Endodermal cell (in vitro differentiated cells): ENCODE data around the gene DCC. TPM values are rescaled to one million over a fixed set of nuclear protein-coding genes. Genes with fewer than 3 reads are reported as not detected.

ENCODE experiments used
- DNase-seq: peaks from one replicate; pipeline ENCODE4 v3.0.0-alpha.2; 2017
- H3K27ac ChIP-seq: 2 replicates; pipeline ENCODE4 v1.5.1; 2013; ENCODE audit warnings: mild to moderate bottlenecking, low read depth, low read length, moderate library complexity
- H3K27me3 ChIP-seq: 2 replicates; pipeline ENCODE4 v1.6.1; 2013; ENCODE audit warnings: mild to moderate bottlenecking, low read length, moderate library complexity; ENCODE audit not compliant: insufficient read depth, control insufficient read depth, poor library complexity, severe bottlenecking
- H3K36me3 ChIP-seq: 2 replicates; pipeline ENCODE4 v1.7.0; 2013; ENCODE audit warnings: mild to moderate bottlenecking, low read length, moderate library complexity; ENCODE audit not compliant: control insufficient read depth, insufficient read depth
- H3K4me1 ChIP-seq: one replicate; pipeline ENCODE4 v1.7.0; 2013; ENCODE audit warnings: low read length; ENCODE audit not compliant: control insufficient read depth, insufficient read depth
- H3K4me3 ChIP-seq: 2 replicates; pipeline ENCODE4 v1.5.1; 2013; ENCODE audit warnings: mild to moderate bottlenecking, low read length, moderate library complexity
- H3K9ac ChIP-seq: 2 replicates; pipeline ENCODE4 v1.6.1; 2013; ENCODE audit warnings: mild to moderate bottlenecking, low read length, moderate library complexity; ENCODE audit not compliant: poor library complexity, severe bottlenecking; ENCODE audit errors: extremely low read depth
- H3K9me3 ChIP-seq: 2 replicates; pipeline ENCODE4 v1.6.1; 2013; ENCODE audit warnings: mild to moderate bottlenecking, low read length, moderate library complexity; ENCODE audit not compliant: control insufficient read depth
- H3K27ac Mint-ChIP-seq: 2 replicates; pipeline ENCODE4 v1.8.0; 2020; ENCODE audit warnings: mixed read lengths
- H3K27me3 Mint-ChIP-seq: 2 replicates; pipeline ENCODE4 v1.8.0; 2021; ENCODE audit warnings: mild to moderate bottlenecking, mixed read lengths; ENCODE audit not compliant: insufficient read depth
- H3K36me3 Mint-ChIP-seq: 2 replicates; pipeline ENCODE4 v1.8.0; 2020; ENCODE audit warnings: low read depth, mixed read lengths
- H3K4me1 Mint-ChIP-seq: 2 replicates; pipeline ENCODE4 v1.8.0; 2020; ENCODE audit warnings: mixed read lengths
- H3K4me3 Mint-ChIP-seq: 2 replicates; pipeline ENCODE4 v1.8.0; 2020; ENCODE audit warnings: mild to moderate bottlenecking, moderate library complexity, mixed read lengths
- H3K9me3 Mint-ChIP-seq: 2 replicates; pipeline ENCODE4 v1.8.0; 2020; ENCODE audit warnings: mild to moderate bottlenecking, mixed read lengths
- CTCF ChIP-seq: fragments of 200-600 bp; sonication (generic); conservative IDR thresholded peaks from 2 replicates; pipeline ENCODE4 v1.5.0; 2021; ENCODE audit warnings: antibody characterized with exemption, mild to moderate bottlenecking
- whole genome bisulfite sequencing, 2 experiments: methylation state at CpG; one replicate each; pipeline versions ENCODE4 v1.1.5 to v1.1.7; 2013; ENCODE audit warnings: missing lambda C conversion rate in 2 of 2, mixed read lengths in 1 of 2; ENCODE audit not compliant: insufficient coverage in 1 of 2, insufficient read length in 1 of 2; 5-methylcytosine and 5-hydroxymethylcytosine counted together
- total RNA-seq, 2 donors: library from RNA; stranded (reverse); fragmentation: NEBNext Ultra II Directional in 1 of 2; extraction: Animal tissue kit (Norgen Biotek cat#: 25700) in 1 of 2; gene quantifications; 2 replicates in 1 of 2; 3 replicates in 1 of 2; pipeline ENCODE4 v1.2.1, GENCODE V29; 2021

Gene DCC
- total RNA-seq, 2 donors from 2014 or later: 0.77 to 0.97 TPM

- 63 to 92% methylated on average over 1 to 2 of the region's 2 CpGs for WGBS, 2 experiments
- H3K27me3 Mint-ChIP-seq: no peaks in the 10 kb centered on the region
- Histone ChIP-seq H3K9me3 (no peaks in the 10 kb centered on the region), H3K4me3 (no peak overlapping the region), H3K27ac (no peak overlapping the region), H3K27me3 (no peaks in the 10 kb centered on the region), H3K4me1 (no peaks in the 10 kb centered on the region), H3K36me3 (no peaks in the 10 kb centered on the region), H3K9ac (no peak overlapping the region)
- H3K36me3 Mint-ChIP-seq: no peaks in the 10 kb centered on the region
- H3K4me1 Mint-ChIP-seq: peaks cover 4% of the 10 kb centered on the region
- no peak overlapping the region for H3K4me3 Mint-ChIP-seq
- TF ChIP-seq CTCF: no peak
- H3K9me3 Mint-ChIP-seq: no peaks in the 10 kb centered on the region
- H3K27ac Mint-ChIP-seq: no peak overlapping the region
- DNase-seq: no peak
Observed at GRCh38 chr18:52598921-52599320, 258.9 kb downstream of the DCC start.

- Histone ChIP-seq H3K4me1 (no peaks in the 10 kb centered on the region), H3K9me3 (no peaks in the 10 kb centered on the region), H3K4me3 (no peak overlapping the region), H3K9ac (no peak overlapping the region), H3K27ac (no peak overlapping the region), H3K27me3 (no peaks in the 10 kb centered on the region), H3K36me3 (no peaks in the 10 kb centered on the region)
- Mint-ChIP-seq H3K27ac (no peak overlapping the region), H3K36me3 (no peaks in the 10 kb centered on the region), H3K9me3 (no peaks in the 10 kb centered on the region), H3K4me3 (no peak overlapping the region), H3K27me3 (no peaks in the 10 kb centered on the region), H3K4me1 (no peaks in the 10 kb centered on the region)
- no peak for DNase-seq
- whole genome bisulfite sequencing, 2 experiments: 100% methylated on average over 1 of the region's 1 CpG
- TF ChIP-seq CTCF: no peak
Observed at GRCh38 chr18:52602820-52603219, 262.8 kb downstream of the DCC start.

- no peaks in the 10 kb centered on the region for H3K9me3 Mint-ChIP-seq
- no peak overlapping the region for H3K9ac ChIP-seq
- TF ChIP-seq CTCF: no peak
- H3K27me3 Mint-ChIP-seq: no peaks in the 10 kb centered on the region
- WGBS, 2 experiments: 87 to 100% methylated on average over 2 of the region's 3 CpGs
- no peaks in the 10 kb centered on the region for H3K4me1 Mint-ChIP-seq
- no peak overlapping the region for H3K27ac Mint-ChIP-seq
- H3K9me3 ChIP-seq: no peaks in the 10 kb centered on the region
- H3K36me3 Mint-ChIP-seq: no peaks in the 10 kb centered on the region
- H3K4me3 Mint-ChIP-seq: no peak overlapping the region
- DNase-seq: no peak
- H3K27me3 ChIP-seq: no peaks in the 10 kb centered on the region
- no peaks in the 10 kb centered on the region for H3K36me3 ChIP-seq
- H3K4me1 ChIP-seq: no peaks in the 10 kb centered on the region
- no peak overlapping the region for H3K4me3 ChIP-seq
- H3K27ac ChIP-seq: no peak overlapping the region
Observed at GRCh38 chr18:52605345-52605744, 265.3 kb downstream of the DCC start.
